Stomach smooth muscle (tissue), 2 donors: ENCODE data around the gene BAX.

ENCODE experiments used
- H3K27ac ChIP-seq: one replicate; pipeline ENCODE4 v1.7.0; 2013; ENCODE audit warnings: mild to moderate bottlenecking, low read length, inconsistent platforms
- H3K27me3 ChIP-seq, 2 donors: one replicate each; pipeline ENCODE4 v1.7.0; 2013; ENCODE audit warnings: low read length in 2 of 2; ENCODE audit not compliant: insufficient read depth in 2 of 2, control insufficient read depth in 1 of 2
- H3K36me3 ChIP-seq, 2 donors: one replicate each; pipeline ENCODE4 v1.7.0; 2013; ENCODE audit warnings: low read length in 2 of 2; ENCODE audit not compliant: control insufficient read depth in 2 of 2, insufficient read depth in 2 of 2
- H3K4me1 ChIP-seq: one replicate; pipeline ENCODE4 v1.7.0; 2013; ENCODE audit warnings: low read length; ENCODE audit not compliant: control insufficient read depth, insufficient read depth
- H3K4me3 ChIP-seq, 2 donors: one replicate each; pipeline ENCODE4 v1.7.0; 2013; ENCODE audit warnings: low read length in 2 of 2
- H3K9ac ChIP-seq, 2 donors: one replicate each; pipeline ENCODE4 v1.7.0; 2013; ENCODE audit warnings: low read length in 2 of 2, mild to moderate bottlenecking in 1 of 2
- H3K9me3 ChIP-seq, 2 donors: one replicate each; pipeline ENCODE4 v1.7.0; 2013; ENCODE audit warnings: low read length in 2 of 2; ENCODE audit not compliant: control insufficient read depth in 2 of 2
- donor health status: healthy.
- donor health status: Pancreatic carcinoma.

The BAX gene

GRCh38 chr19:48950830-48951519 is 3.7 kb upstream of the BAX start:
- Histone ChIP-seq H3K9me3 (no peaks in the 10 kb centered on the region), H3K4me1 (peaks cover 18% of the 10 kb centered on the region), H3K36me3 (no peaks in the 10 kb centered on the region), H3K27ac (no peak overlapping the region), H3K4me3 (no peak overlapping the region), H3K27me3 (no peaks in the 10 kb centered on the region), H3K9ac (no peak overlapping the region)

GRCh38 chr19:48953141-48953540 is 1.5 kb upstream of the BAX start:
- H3K4me1 ChIP-seq, result peaks cover 18% of the 10 kb centered on the region

GRCh38 chr19:48953990-48954594 is 583 bp upstream of the BAX start:
- no peaks in the 10 kb centered on the region for H3K9me3 ChIP-seq
- H3K4me1 ChIP-seq, result peaks cover 18% of the 10 kb centered on the region
- peak overlapping the region; percentile 52 to 93 for H3K4me3 ChIP-seq
- peak overlapping the region; percentile 74 for H3K27ac ChIP-seq
- no peaks in the 10 kb centered on the region for H3K27me3 ChIP-seq
- peak overlapping the region; percentile 51 to 95 for H3K9ac ChIP-seq
- H3K36me3 ChIP-seq, result peaks cover 0 to 4% of the 10 kb centered on the region in 2 donors

More at GRCh38 chr19:48953141-48953540, 1.5 kb upstream of the BAX start:
- Histone ChIP-seq H3K27me3 (no peaks in the 10 kb centered on the region), H3K9me3 (no peaks in the 10 kb centered on the region), H3K9ac (no peak overlapping the region), H3K4me3 (no peak overlapping the region), H3K36me3 (peaks cover 0 to 4% of the 10 kb centered on the region in 2 donors), H3K27ac (no peak overlapping the region)

- Histone ChIP-seq H3K9me3 (no peaks in the 10 kb centered on the region), H3K9ac (peak overlapping the region; percentile 88 to 95), H3K4me1 (peaks cover 18% of the 10 kb centered on the region), H3K27ac (peak overlapping the region; percentile 74), H3K36me3 (peaks cover 0 to 4% of the 10 kb centered on the region in 2 donors), H3K4me3 (peak overlapping the region; percentile 87 to 93), H3K27me3 (no peaks in the 10 kb centered on the region)
Measured at GRCh38 chr19:48955308-48955958, 758 bp downstream of the BAX start.

GRCh38 chr19:48958006-48958405 is 3.3 kb downstream of the BAX start:
- Histone ChIP-seq H3K9ac (no peak overlapping the region), H3K27me3 (no peaks in the 10 kb centered on the region), H3K4me1 (peaks cover 18% of the 10 kb centered on the region), H3K36me3 (peaks cover 0 to 4% of the 10 kb centered on the region in 2 donors), H3K4me3 (no peak overlapping the region), H3K9me3 (no peaks in the 10 kb centered on the region), H3K27ac (no peak overlapping the region)

GRCh38 chr19:48959341-48960239 is 4.9 kb downstream of the BAX start:
- Histone ChIP-seq H3K36me3 (peaks cover 0 to 4% of the 10 kb centered on the region in 2 donors), H3K4me1 (peaks cover 26% of the 10 kb centered on the region), H3K27me3 (no peaks in the 10 kb centered on the region), H3K4me3 (no peak overlapping the region), H3K27ac (no peak overlapping the region), H3K9ac (no peak overlapping the region), H3K9me3 (no peaks in the 10 kb centered on the region)

GRCh38 chr19:48961051-48961649 is 6.5 kb downstream of the BAX start:
- H3K27ac ChIP-seq, result no peak overlapping the region

GRCh38 chr19:48961673-48962028 is 7.0 kb downstream of the BAX start:
- Histone ChIP-seq H3K4me1 (peaks cover 25% of the 10 kb centered on the region), H3K9ac (no peak overlapping the region), H3K36me3 (peaks cover 5 to 6% of the 10 kb centered on the region in 2 donors), H3K27ac (peak overlapping the region; percentile 55), H3K27me3 (no peaks in the 10 kb centered on the region), H3K4me3 (no peak overlapping the region), H3K9me3 (no peaks in the 10 kb centered on the region)

More at GRCh38 chr19:48961051-48961649, 6.5 kb downstream of the BAX start:
- H3K4me1 ChIP-seq, result peaks cover 20% of the 10 kb centered on the region
- H3K4me3 ChIP-seq, result no peak overlapping the region
- H3K9me3 ChIP-seq, result no peaks in the 10 kb centered on the region
- H3K9ac ChIP-seq, result no peak overlapping the region
- H3K36me3 ChIP-seq, result peaks cover 0 to 4% of the 10 kb centered on the region in 2 donors
- no peaks in the 10 kb centered on the region for H3K27me3 ChIP-seq

- H3K36me3 ChIP-seq, result peaks cover 5 to 8% of the 10 kb centered on the region in 2 donors
- H3K9me3 ChIP-seq, result no peaks in the 10 kb centered on the region
- H3K4me1 ChIP-seq, result peaks cover 30% of the 10 kb centered on the region
- peak overlapping the region; percentile 55 for H3K27ac ChIP-seq
- no peak overlapping the region for H3K4me3 ChIP-seq
- H3K27me3 ChIP-seq, result no peaks in the 10 kb centered on the region
- H3K9ac ChIP-seq, result peak overlapping the region in 1 of 2 donors; percentile 51
Measured at GRCh38 chr19:48962029-48962848, 7.6 kb downstream of the BAX start.
